ENCODE data around the gene PHOSPHO1. TPM values are rescaled to one million over a fixed set of nuclear protein-coding genes. Genes with fewer than 3 reads are reported as not detected.

Gene PHOSPHO1
- total RNA-seq, 1 experiment from 2014 or later = 29.9 TPM

GRCh38 chr17:49224997-49225337, 5.6 kb downstream of the PHOSPHO1 start:
- in situ Hi-C loops (cut with HindIII; ENCODE audit: low pct_unique_long_range_greater_than_20kb, low sequenced_read_pairs) = no loop called here
- no peak for DNase-seq (ENCODE audit: low read depth)

DNA sequence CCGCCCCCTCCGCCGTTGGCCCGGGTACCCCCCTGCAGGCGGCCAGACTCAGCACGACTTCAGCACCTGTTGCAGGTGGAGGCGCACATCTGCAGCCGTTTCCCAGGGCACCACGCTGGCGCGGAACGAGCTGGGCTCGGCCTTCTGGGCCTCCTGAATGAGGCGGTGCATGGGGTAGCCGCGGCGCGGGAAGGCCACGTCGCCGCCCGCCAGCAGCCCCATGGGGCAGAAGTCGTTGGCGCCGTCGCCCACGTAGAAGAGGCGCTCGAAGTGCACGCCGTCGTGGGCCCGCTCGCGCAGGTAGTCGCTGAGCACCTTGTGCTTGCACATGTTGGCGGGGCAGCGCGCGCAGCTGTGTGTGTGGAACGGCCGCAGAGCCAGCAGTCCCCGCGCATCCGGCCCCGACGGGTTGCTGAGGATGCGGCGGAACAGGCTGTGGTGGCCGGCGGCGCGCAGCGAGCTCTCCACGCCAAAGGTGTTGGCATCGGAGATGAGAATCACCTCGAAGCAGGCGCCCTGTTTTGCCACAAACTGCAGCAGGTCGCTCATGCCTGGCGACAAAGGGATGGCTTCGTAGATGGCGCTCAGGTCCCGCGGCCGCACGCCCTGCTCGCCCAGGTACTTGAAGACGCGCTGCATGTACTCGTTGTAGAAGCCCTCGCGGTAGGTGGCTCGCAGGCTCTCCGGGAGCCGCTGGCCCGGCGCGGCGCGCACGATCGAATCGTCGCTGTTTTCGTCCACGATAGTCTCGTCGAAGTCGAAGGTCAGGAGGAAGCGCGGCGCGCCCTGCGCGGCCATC, 6.2 kb downstream of the PHOSPHO1 start:
- no peak for DNase-seq (ENCODE audit: low read depth)
- in situ Hi-C loops (cut with HindIII; ENCODE audit: low pct_unique_long_range_greater_than_20kb, low sequenced_read_pairs) = no loop called here

DNA sequence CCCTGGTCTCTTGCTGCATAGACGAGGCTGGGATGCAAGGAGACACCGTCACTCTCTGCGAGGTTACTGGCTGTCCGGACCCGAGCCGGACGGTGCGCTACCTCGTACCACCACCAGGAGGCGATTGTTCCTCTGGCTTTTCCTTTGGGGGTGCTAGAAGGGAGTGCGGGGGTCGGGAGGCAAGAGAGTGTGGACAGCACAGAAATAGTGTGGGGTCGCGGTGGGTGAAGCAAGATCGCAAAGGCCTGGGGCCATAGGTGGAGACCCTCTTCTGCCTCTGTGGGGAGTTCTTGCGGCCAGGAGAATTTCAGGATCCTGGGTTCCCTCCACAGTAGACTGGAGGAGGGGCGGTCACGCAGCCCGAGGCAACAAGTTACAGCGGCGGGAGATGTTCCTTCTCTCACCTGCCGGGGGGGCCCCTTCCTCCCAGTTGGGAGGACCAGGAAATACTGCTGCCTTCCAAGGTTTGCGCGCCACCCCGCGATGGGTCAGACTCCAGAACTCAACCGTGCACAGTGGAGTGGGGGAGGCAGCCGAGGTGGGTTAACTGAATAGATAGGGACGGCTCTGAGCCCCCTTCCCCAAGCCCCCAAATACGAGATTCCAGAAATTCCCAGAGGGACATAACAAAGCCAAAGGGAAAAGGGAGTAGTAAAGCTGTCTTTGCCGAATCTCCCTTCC, 6.9 kb downstream of the PHOSPHO1 start:
- DNase-seq (ENCODE audit: low read depth) = no peak
- in situ Hi-C loops (cut with HindIII; ENCODE audit: low pct_unique_long_range_greater_than_20kb, low sequenced_read_pairs) = no loop called here

GRCh38 chr17:49223168-49223516, 7.4 kb downstream of the PHOSPHO1 start:
- no peak for DNase-seq (ENCODE audit: low read depth)
- in situ Hi-C loops (cut with HindIII; ENCODE audit: low pct_unique_long_range_greater_than_20kb, low sequenced_read_pairs) = no loop called here

GRCh38 chr17:49219987-49220386, 10.6 kb downstream of the PHOSPHO1 start:
- in situ Hi-C loops (cut with HindIII; ENCODE audit: low pct_unique_long_range_greater_than_20kb, low sequenced_read_pairs) = no loop called here
- DNase-seq (ENCODE audit: low read depth) = no peak

- DNase-seq (ENCODE audit: low read depth) = no peak
- in situ Hi-C loops (cut with HindIII; ENCODE audit: low pct_unique_long_range_greater_than_20kb, low sequenced_read_pairs) = no loop called here
Measured at GRCh38 chr17:49218941-49219913, 11.4 kb downstream of the PHOSPHO1 start.

- in situ Hi-C loops (cut with HindIII; ENCODE audit: low pct_unique_long_range_greater_than_20kb, low sequenced_read_pairs) = no loop called here
- no peak for DNase-seq (ENCODE audit: low read depth)
Measured at GRCh38 chr17:49217651-49218413, 12.8 kb downstream of the PHOSPHO1 start.

- in situ Hi-C loops (cut with HindIII; ENCODE audit: low pct_unique_long_range_greater_than_20kb, low sequenced_read_pairs) = no loop called here
- no peak for DNase-seq (ENCODE audit: low read depth)
Measured at GRCh38 chr17:49216953-49217650, 13.5 kb downstream of the PHOSPHO1 start.

DNA sequence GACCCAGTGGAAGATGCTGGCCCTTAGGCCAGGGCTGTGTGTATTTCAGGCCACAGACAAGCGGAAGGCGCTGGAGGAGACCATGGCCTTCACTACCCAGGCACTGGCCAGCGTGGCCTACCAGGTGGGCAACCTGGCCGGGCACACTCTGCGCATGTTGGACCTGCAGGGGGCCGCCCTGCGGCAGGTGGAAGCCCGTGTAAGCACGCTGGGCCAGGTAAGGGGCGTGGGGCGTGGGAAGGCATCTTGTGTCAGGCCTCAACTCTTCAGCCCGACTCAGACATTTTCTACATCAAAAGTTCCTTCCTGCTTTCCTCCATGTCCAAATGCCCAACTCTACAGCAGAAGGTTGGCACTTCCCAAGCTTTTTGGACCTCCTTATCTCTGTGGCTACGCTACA, 14.1 kb downstream of the PHOSPHO1 start:
- no peak for DNase-seq (ENCODE audit: low read depth)
- in situ Hi-C loops (cut with HindIII; ENCODE audit: low pct_unique_long_range_greater_than_20kb, low sequenced_read_pairs) = no loop called here

DNA sequence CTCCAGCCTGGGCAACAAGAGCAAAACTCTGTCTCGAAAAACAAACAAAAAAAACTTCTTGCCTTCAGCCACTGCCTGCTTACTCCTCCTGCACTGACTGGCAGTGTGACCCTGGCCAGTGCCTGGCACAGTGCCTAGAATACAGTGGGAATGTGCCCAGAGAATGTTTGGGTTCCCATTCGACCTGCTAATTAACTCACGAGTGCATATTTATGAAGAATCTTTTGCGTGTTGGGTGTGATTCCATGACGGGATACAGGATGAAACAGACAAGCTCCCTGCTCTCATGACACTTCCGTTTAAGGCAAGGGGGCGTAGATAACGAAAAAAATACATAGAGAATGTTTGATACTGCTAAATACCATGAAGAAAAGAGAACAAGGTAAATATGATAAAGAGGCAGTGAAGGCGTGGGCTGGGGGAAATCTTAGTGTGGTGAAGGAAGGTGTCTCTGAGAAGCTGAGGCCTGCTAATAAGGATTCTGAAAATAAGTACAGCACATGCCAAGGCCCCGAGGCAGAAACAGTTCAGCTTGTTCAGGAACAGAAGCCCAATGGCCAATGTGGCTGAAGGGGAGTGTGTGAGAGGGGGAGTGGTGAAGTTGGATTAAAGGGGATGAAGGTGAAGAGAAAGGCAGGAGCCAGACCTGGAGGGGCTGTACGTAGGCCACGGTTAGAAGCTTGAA, 15.8 kb downstream of the PHOSPHO1 start:
- DNase-seq (ENCODE audit: low read depth) = peak; percentile 55
- in situ Hi-C loops (cut with HindIII; ENCODE audit: low pct_unique_long_range_greater_than_20kb, low sequenced_read_pairs) = no loop called here

DNA sequence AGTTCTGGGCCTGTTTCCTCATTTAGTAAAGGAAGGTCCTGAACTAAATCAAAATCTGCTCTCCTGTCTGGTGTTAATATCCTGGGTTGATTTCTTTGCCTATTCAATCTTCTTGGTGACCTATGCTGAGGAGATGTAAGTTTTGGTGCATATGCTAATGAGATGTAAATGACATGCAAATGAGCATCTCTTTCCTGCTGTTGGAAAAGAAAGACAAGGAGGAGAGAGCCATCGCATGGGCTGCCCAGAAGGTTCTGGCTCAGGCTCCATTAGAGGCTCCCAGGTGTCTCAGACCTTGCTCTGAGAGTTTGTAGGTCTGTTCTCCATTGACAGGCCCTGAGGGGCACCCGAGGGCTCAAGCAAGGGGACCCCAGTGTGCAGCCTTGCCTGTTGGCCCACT, 16.7 kb downstream of the PHOSPHO1 start:
- no peak for DNase-seq (ENCODE audit: low read depth)
- in situ Hi-C loops (cut with HindIII; ENCODE audit: low pct_unique_long_range_greater_than_20kb, low sequenced_read_pairs) = no loop called here

GRCh38 chr17:49213399-49213798, 17.2 kb downstream of the PHOSPHO1 start:
- no peak for DNase-seq (ENCODE audit: low read depth)
- in situ Hi-C loops (cut with HindIII; ENCODE audit: low pct_unique_long_range_greater_than_20kb, low sequenced_read_pairs) = no loop called here

- in situ Hi-C loops (cut with HindIII; ENCODE audit: low pct_unique_long_range_greater_than_20kb, low sequenced_read_pairs) = no loop called here
- no peak for DNase-seq (ENCODE audit: low read depth)
Measured at GRCh38 chr17:49210158-49211029, 20.2 kb downstream of the PHOSPHO1 start, which contains the start of the genes ABI3 and GNGT2. TSS of gene ABI3 (plus strand) at chr17:49210707. CDS start at chr17:49210725, 18 bp downstream. TSS of gene GNGT2 (minus strand) at chr17:49210574. CDS start at chr17:49207422, 3,152 bp downstream.

DNA sequence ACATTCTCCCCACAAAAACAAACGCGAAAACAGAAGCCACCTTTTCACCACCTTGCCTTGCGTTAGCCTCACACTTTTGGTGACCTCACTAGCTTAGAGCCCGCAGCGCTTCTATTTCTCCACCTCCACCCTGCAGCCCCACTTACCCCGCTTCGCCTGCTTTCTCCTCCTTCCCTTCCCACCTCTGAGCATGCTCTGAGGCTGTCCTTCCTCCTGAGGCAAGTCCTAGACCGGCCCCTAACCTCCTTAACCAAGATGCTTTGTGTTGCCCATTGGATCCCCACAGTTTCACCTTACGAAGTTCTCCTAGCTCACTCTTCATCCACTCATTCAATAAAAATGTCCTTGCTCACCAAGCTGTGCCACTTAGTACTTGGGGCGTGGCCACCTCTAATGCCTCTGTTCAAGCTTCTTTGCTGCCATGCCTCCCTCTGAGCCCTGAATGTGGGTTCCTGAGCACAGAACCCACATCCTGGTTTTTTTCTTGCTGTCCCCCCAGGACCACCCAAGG, 21.5 kb downstream of the PHOSPHO1 start:
- DNase-seq (ENCODE audit: low read depth) = no peak
- in situ Hi-C loops (cut with HindIII; ENCODE audit: low pct_unique_long_range_greater_than_20kb, low sequenced_read_pairs) = no loop called here

DNA sequence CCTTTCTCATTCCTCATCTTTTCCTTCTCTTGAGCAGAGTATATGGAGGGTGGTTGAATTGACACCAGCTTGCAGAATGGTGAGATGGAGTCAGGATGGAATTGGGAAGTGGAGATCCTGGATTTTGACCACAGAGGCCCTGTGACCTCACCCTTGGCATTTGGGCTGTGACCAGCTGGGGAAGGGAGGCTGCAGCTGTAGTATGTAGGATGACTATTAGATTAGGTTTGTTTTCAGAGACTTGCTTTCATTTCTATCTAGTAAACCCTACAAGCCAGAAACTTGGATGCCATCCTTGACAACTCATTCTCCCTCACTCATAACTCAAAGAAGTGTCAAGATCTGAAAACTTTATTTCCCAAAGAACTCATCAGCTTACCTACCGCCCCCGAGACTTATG, 26.1 kb downstream of the PHOSPHO1 start:
- DNase-seq (ENCODE audit: low read depth) = no peak
- in situ Hi-C loops (cut with HindIII; ENCODE audit: low pct_unique_long_range_greater_than_20kb, low sequenced_read_pairs) = no loop called here

DNA sequence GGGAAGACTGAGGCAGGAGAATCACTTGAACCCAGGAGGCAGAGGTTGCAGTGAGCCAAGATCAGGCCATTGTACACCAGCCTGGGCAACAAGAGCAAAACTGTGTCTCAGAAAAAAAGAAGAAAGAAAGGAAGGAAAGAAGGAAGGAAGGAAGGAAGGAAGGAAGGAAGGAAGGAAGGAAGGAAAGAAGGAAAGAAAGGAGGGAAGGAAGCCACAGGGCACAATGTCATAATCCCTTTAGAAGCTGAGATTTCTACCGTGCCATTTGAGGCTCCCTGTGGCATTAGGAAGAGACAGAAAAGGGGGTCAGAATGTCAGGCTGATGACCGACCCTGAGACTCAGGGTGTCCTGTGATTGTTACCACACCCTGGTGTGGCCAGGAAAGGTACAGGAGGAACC, 26.8 kb downstream of the PHOSPHO1 start:
- DNase-seq (ENCODE audit: low read depth) = no peak
- in situ Hi-C loops (cut with HindIII; ENCODE audit: low pct_unique_long_range_greater_than_20kb, low sequenced_read_pairs) = no loop called here
